ENCODE results near the gene GNA12. TPM values are rescaled to one million over a fixed set of nuclear protein-coding genes. Genes with fewer than 3 reads are reported as not detected.

The GNA12 gene
- total and polyA plus RNA-seq, 2 of the 4 experiments (the other 2 are of a cell fraction): 14.3 to 93.9 TPM

DNA sequence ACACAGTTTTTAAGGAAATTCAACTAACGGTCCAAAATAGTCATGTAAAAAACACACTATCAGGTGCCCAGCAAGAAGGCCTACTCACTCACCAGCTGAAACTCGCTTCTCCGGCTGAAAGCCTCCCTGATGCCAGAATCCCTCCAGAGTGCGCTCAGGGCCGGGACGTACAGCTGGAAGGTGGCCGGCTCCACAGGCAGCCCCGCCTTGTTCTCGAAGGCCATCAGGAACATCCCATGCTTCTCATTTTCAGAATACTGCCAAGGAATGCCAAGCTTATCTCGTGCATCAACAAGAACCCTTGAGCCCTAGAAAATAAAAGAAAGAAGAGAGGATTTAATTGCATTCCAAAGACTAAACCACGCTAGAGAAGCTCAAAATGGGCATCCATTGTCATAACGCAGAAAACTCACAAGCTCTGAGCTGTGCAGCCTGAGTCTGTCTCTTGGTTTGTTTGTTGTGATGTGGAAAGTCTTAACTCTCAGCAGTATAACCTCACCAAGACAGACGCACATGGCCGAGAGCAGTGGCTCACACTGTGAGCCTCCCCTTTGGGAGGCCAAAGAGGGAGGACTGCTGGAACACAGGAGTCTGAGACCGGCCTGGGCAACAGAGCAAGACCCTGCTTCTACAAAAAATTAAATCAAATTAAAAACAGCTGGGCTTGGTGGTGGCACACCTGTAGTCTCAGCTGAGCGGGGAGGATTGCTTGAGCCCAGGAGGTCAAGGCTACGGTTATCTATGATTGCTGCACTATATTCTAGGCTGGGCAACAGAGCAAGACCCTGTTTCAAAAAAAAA lies 49.1 kb downstream of the GNA12 start:
- Histone ChIP-seq H3K9me3 (ENCODE audit: control insufficient read depth, insufficient read depth, low read length) (no peaks in the 10 kb centered on the region), H4K5ac (ENCODE audit: low read depth, low read length) (no peak overlapping the region), H2AFZ (replicated peaks; ENCODE audit: low read length, poor library complexity) (no peak overlapping the region), H2BK20ac (ENCODE audit: low read depth, low read length) (no peak overlapping the region), H2BK120ac (ENCODE audit: low read depth, low read length) (no peak overlapping the region), H4K20me1 (ENCODE audit: insufficient read depth, low read length) (peaks cover 11% of the 10 kb centered on the region; the same call in 1 of the 2 replicates), H3K4ac (ENCODE audit: low read depth, low read length) (peak overlapping the region; percentile 56; the same call in 1 of the 2 replicates), H3K9me1 (ENCODE audit: insufficient read depth, low read length) (peaks cover 28% of the 10 kb centered on the region), H3K36me3 (ENCODE audit: control insufficient read depth, insufficient read depth, low read length) (peaks cover 33% of the 10 kb centered on the region), H2BK15ac (ENCODE audit: low read depth, low read length) (no peak overlapping the region), H3K18ac (ENCODE audit: low read depth, low read length) (no peak overlapping the region), H3K9ac (ENCODE audit: low read depth, low read length) (no peak overlapping the region), H3K23ac (ENCODE audit: low read depth, low read length) (no peak overlapping the region), H3K56ac (ENCODE audit: extremely low read depth, insufficient read depth, low read length) (no peak overlapping the region), H3K4me3 (ENCODE audit: insufficient read depth, low read depth, low read length) (no peak overlapping the region), H3K79me1 (ENCODE audit: low read depth in 1 of 2, low read length in 2 of 2) (peaks cover 50 to 84% of the 10 kb centered on the region in 2 experiments), H2AK9ac (replicated peaks; ENCODE audit: low read depth, low read length, poor library complexity) (peak overlapping the region; percentile 42), H2AK5ac (ENCODE audit: low read depth, low read length) (peak overlapping the region; percentile 33; the same call in 1 of the 2 replicates), H4K8ac (ENCODE audit: low read depth in 2 of 2, low read length in 2 of 2) (no peak overlapping the region), H4K91ac (ENCODE audit: insufficient read depth, low read depth, low read length) (0 out of 2 replicates have a peak overlapping the region, but pooled peaks have one; percentile 2), H3K27ac (ENCODE audit: insufficient read depth, low read length) (0 out of 2 replicates have a peak overlapping the region, but pooled peaks have one; percentile 11), H3K14ac (replicated peaks; ENCODE audit: low read depth, low read length) (0 out of 2 replicates have a peak overlapping the region, but pooled peaks have one; percentile 60), H3K4me1 (ENCODE audit: control insufficient read depth, insufficient read depth, low read length) (peaks cover 11% of the 10 kb centered on the region), H3K27me3 (ENCODE audit: control insufficient read depth, insufficient read depth, low read length) (no peaks in the 10 kb centered on the region), H3K4me2 (ENCODE audit: low read depth, low read length) (no peak overlapping the region), H2BK5ac (ENCODE audit: low read depth, low read length, poor library complexity, severe bottlenecking) (no peak overlapping the region)
- WGBS, 2 experiments (ENCODE audit: extremely low coverage in 2 of 2, insufficient read length in 1 of 2): no CpG with 5 or more reads among the region's 17 CpGs
- POLR2A ChIA-PET (ENCODE audit: unreplicated experiment): no interaction called here
- TF ChIP-seq FOS (IDR thresholded peaks at IDR 0.05; ENCODE audit: low read depth, low read length): no peak
- TF ChIP-seq, protein P1, sequence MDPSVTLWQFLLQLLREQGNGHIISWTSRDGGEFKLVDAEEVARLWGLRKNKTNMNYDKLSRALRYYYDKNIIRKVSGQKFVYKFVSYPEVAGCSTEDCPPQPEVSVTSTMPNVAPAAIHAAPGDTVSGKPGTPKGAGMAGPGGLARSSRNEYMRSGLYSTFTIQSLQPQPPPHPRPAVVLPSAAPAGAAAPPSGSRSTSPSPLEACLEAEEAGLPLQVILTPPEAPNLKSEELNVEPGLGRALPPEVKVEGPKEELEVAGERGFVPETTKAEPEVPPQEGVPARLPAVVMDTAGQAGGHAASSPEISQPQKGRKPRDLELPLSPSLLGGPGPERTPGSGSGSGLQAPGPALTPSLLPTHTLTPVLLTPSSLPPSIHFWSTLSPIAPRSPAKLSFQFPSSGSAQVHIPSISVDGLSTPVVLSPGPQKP (IDR thresholded peaks at IDR 0.05; ENCODE audit: borderline replicate concordance, low read depth, low read length): no peak
- TF ChIP-seq SMC3 (IDR thresholded peaks at IDR 0.05; ENCODE audit: low read depth, low read length): no peak
- TF ChIP-seq, protein P2, sequence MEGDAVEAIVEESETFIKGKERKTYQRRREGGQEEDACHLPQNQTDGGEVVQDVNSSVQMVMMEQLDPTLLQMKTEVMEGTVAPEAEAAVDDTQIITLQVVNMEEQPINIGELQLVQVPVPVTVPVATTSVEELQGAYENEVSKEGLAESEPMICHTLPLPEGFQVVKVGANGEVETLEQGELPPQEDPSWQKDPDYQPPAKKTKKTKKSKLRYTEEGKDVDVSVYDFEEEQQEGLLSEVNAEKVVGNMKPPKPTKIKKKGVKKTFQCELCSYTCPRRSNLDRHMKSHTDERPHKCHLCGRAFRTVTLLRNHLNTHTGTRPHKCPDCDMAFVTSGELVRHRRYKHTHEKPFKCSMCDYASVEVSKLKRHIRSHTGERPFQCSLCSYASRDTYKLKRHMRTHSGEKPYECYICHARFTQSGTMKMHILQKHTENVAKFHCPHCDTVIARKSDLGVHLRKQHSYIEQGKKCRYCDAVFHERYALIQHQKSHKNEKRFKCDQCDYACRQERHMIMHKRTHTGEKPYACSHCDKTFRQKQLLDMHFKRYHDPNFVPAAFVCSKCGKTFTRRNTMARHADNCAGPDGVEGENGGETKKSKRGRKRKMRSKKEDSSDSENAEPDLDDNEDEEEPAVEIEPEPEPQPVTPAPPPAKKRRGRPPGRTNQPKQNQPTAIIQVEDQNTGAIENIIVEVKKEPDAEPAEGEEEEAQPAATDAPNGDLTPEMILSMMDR (conservative IDR thresholded peaks at IDR 0.05; ENCODE audit: low read depth, low read length): no peak
- TF ChIP-seq CEBPB (IDR thresholded peaks at IDR 0.05; ENCODE audit: low read depth, low read length): no peak
- TF ChIP-seq NFE2L2 (IDR thresholded peaks at IDR 0.05; ENCODE audit: low read depth, low read length): no peak
- TF ChIP-seq RAD21 (IDR thresholded peaks at IDR 0.05; ENCODE audit: low read length): no peak
- no peak for TF ChIP-seq POLR2A (IDR thresholded peaks at IDR 0.05; ENCODE audit: low read depth, low read length)
- no peak for TF ChIP-seq MAFK (IDR thresholded peaks at IDR 0.05; ENCODE audit: low read depth, low read length)
- TF ChIP-seq BHLHE40 (IDR thresholded peaks at IDR 0.05; ENCODE audit: low read depth, low read length): no peak
- TF ChIP-seq RFX5 (IDR thresholded peaks at IDR 0.05; ENCODE audit: low read depth, low read length): no peak
- TF ChIP-seq MAZ (IDR thresholded peaks at IDR 0.05; ENCODE audit: borderline replicate concordance, low read depth, low read length): no peak
- no peak for TF ChIP-seq MXI1 (IDR thresholded peaks at IDR 0.05; ENCODE audit: borderline replicate concordance, low read depth, low read length)
- no peak for DNase-seq
- CTCF ChIA-PET: interaction anchor here (0.6 kb wide), 2 partner anchors 15 to 31 kb away, joined by 3 read pairs; no protein-coding TSS in a partner anchor
- dilution Hi-C loops (cut with HindIII; ENCODE audit: low sequenced_read_pairs, unreplicated experiment) (no loop called here), in situ Hi-C loops (cut with MboI; ENCODE audit: low sequenced_read_pairs) (no loop called here), intact Hi-C loops (cut with micrococcal nuclease) (loop anchor here (5.0 kb wide), 1 partner anchor 33 kb away; no protein-coding TSS in a partner anchor)
- ATAC-seq (ENCODE audit: low read depth): no peak
- BruUV-seq (replicated peaks): no TSS peak

Measured in IMR-90 (cell line).